ENCODE data around the gene FAM227B. TPM values are rescaled to one million over a fixed set of nuclear protein-coding genes. Genes with fewer than 3 reads are reported as not detected.
"Not testable (repeated sequence)": the region's sequence is repeated elsewhere in the genome, so short reads cannot be mapped to it uniquely, and the experiment has no call there.

FAM227B gene
- total RNA-seq, 2 experiments from 2014 or later = 6.0 to 6.1 TPM

GRCh38 chr15:49570672-49571071 is 49.9 kb downstream of the FAM227B start:
- H3K4me3 Mint-ChIP-seq = no peak overlapping the region
- H3K27me3 Mint-ChIP-seq = no peaks in the 10 kb centered on the region
- POLR2A ChIA-PET = no interaction called here
- H3K9me3 Mint-ChIP-seq = peaks cover 25% of the 10 kb centered on the region
- ATAC-seq (no peak), DNase-seq (no peak)
- intact Hi-C loops (cut with micrococcal nuclease) = no loop called here
- CTCF ChIA-PET = no interaction called here
- H3K4me1 Mint-ChIP-seq (ENCODE audit: low read depth) = no peaks in the 10 kb centered on the region
- peaks cover 23% of the 10 kb centered on the region for H3K36me3 Mint-ChIP-seq (ENCODE audit: low read depth)
- no peak for TF ChIP-seq CTCF (IDR thresholded peaks at IDR 0.05)
- no peak overlapping the region for H3K27ac Mint-ChIP-seq

- ChIA-PET POLR2A (no interaction called here), CTCF (no interaction called here)
- Mint-ChIP-seq H3K4me1 (ENCODE audit: low read depth) (no peaks in the 10 kb centered on the region), H3K9me3 (peaks cover 25% of the 10 kb centered on the region), H3K27me3 (no peaks in the 10 kb centered on the region), H3K4me3 (no peak overlapping the region), H3K36me3 (ENCODE audit: low read depth) (peaks cover 23% of the 10 kb centered on the region), H3K27ac (no peak overlapping the region)
- no peak for ATAC-seq
- no peak for TF ChIP-seq CTCF (IDR thresholded peaks at IDR 0.05)
- intact Hi-C loops (cut with micrococcal nuclease) = no loop called here
- no peak for DNase-seq
Measured at GRCh38 chr15:49570174-49570573, 50.4 kb downstream of the FAM227B start.

- ChIA-PET POLR2A (no interaction called here), CTCF (interaction anchor here (0.6 kb wide), 1 partner anchor 503 kb away, joined by 4 read pairs; no protein-coding TSS in a partner anchor)
- DNase-seq = no peak
- Mint-ChIP-seq H3K4me1 (ENCODE audit: low read depth) (no peaks in the 10 kb centered on the region), H3K4me3 (no peak overlapping the region), H3K36me3 (ENCODE audit: low read depth) (peaks cover 5% of the 10 kb centered on the region), H3K27ac (no peak overlapping the region), H3K9me3 (peaks cover 51% of the 10 kb centered on the region), H3K27me3 (peaks cover 1% of the 10 kb centered on the region)
- no peak for TF ChIP-seq CTCF (IDR thresholded peaks at IDR 0.05)
- ATAC-seq = no peak
- intact Hi-C loops (cut with micrococcal nuclease) = no loop called here
Measured at GRCh38 chr15:49560045-49560444, 60.6 kb downstream of the FAM227B start.

- DNase-seq (no peak), ATAC-seq (no peak)
- Mint-ChIP-seq H3K4me3 (no peak overlapping the region), H3K36me3 (ENCODE audit: low read depth) (peaks cover 5% of the 10 kb centered on the region), H3K9me3 (peaks cover 54% of the 10 kb centered on the region), H3K27me3 (peaks cover 4% of the 10 kb centered on the region), H3K4me1 (ENCODE audit: low read depth) (no peaks in the 10 kb centered on the region), H3K27ac (no peak overlapping the region)
- ChIA-PET CTCF (no interaction called here), POLR2A (no interaction called here)
- intact Hi-C loops (cut with micrococcal nuclease) = no loop called here
- TF ChIP-seq CTCF (IDR thresholded peaks at IDR 0.05) = no peak
Measured at GRCh38 chr15:49558929-49559328, 61.7 kb downstream of the FAM227B start.

- Mint-ChIP-seq H3K9me3 (peaks cover 48% of the 10 kb centered on the region), H3K36me3 (ENCODE audit: low read depth) (peaks cover 7% of the 10 kb centered on the region), H3K4me1 (ENCODE audit: low read depth) (no peaks in the 10 kb centered on the region), H3K27ac (no peak overlapping the region), H3K27me3 (peaks cover 4% of the 10 kb centered on the region), H3K4me3 (no peak overlapping the region)
- ChIA-PET POLR2A (no interaction called here), CTCF (no interaction called here)
- no peak for TF ChIP-seq CTCF (IDR thresholded peaks at IDR 0.05)
- ATAC-seq (no peak), DNase-seq (no peak)
- intact Hi-C loops (cut with micrococcal nuclease) = no loop called here
Measured at GRCh38 chr15:49556437-49556836, 64.2 kb downstream of the FAM227B start.

- H3K27me3 Mint-ChIP-seq; POLR2A ChIA-PET; intact Hi-C loops (cut with micrococcal nuclease); H3K4me1 Mint-ChIP-seq (ENCODE audit: low read depth); H3K4me3 Mint-ChIP-seq; DNase-seq; CTCF ChIA-PET; ATAC-seq; H3K27ac Mint-ChIP-seq; H3K36me3 Mint-ChIP-seq (ENCODE audit: low read depth): not testable (repeated sequence)
- H3K9me3 Mint-ChIP-seq = peaks cover 25% of the 10 kb centered on the region
Measured at GRCh38 chr15:49550342-49550741, 70.3 kb downstream of the FAM227B start.
